ENCODE measurements around the gene WTAP.
"Not testable (repeated sequence)": the region's sequence is repeated elsewhere in the genome, so short reads cannot be mapped to it uniquely, and the experiment has no call there.

The WTAP gene

DNA sequence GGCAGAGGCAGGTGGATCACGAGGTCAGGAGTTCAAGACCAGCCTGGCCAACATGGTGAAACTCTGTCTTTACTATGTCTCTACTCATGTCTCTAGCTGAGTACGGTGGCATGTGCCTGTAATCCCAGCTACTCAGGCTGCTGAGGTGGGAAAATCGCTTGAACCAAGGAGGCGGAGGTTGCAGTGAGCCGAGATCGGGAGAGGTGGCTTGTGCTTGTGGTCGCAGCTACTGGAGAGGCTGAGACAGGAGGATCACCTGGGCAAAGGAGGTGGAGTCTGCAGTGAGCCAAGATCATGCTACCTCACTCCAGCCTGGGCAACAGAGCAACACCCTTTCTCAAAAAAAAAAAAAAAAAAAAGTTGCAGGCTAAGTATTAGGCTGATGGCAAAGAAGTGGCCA, 8.0 kb upstream of the WTAP start:
- Histone ChIP-seq H3K9ac (ENCODE audit: low read depth, low read length) (no peak overlapping the region), H3K9me3 (ENCODE audit: insufficient read depth, low read depth, low read length) (no peaks in the 10 kb centered on the region), H3K36me3 (ENCODE audit: insufficient read depth, low read length) (0 out of 2 replicates have a peak, but pooled peaks cover 5% of the 10 kb centered on the region), H3K27ac (ENCODE audit: low read depth, low read length) (no peak overlapping the region), H3K4me3 (ENCODE audit: low read length) (no peak overlapping the region), H3K4me1 (ENCODE audit: insufficient read depth, low read length) (no peaks in the 10 kb centered on the region), H3K27me3 (ENCODE audit: insufficient read depth, low read length) (no peaks in the 10 kb centered on the region)
- WGBS: 97% methylated on average over 7 of the region's 7 CpGs

DNA sequence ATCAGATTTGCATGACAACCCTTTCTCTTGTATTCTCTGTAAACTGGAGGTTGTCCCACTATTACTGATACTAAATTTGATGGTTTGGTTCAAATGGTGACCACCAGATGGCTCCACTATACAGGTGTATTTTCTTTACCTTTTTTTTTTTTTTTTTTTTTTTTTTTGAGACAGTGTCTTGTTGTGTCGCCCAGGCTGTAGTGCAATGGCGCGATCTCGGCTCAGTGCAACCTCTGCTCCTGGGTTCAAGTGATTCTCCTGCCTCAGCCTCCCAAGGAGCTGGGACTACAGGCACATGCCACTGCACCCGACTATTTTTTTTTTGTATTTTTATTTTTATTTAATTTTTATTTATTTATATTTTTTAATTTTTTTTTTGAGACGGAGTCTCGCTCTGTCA, 6.6 kb upstream of the WTAP start:
- 0 out of 2 replicates have a peak, but pooled peaks cover 5% of the 10 kb centered on the region for H3K36me3 ChIP-seq (ENCODE audit: insufficient read depth, low read length)
- no peaks in the 10 kb centered on the region for H3K9me3 ChIP-seq (ENCODE audit: insufficient read depth, low read depth, low read length)
- WGBS: 89% methylated on average over 6 of the region's 7 CpGs
- H3K9ac ChIP-seq (ENCODE audit: low read depth, low read length): no peak overlapping the region
- H3K4me3 ChIP-seq (ENCODE audit: low read length): no peak overlapping the region
- no peak overlapping the region for H3K27ac ChIP-seq (ENCODE audit: low read depth, low read length)
- H3K4me1 ChIP-seq (ENCODE audit: insufficient read depth, low read length): no peaks in the 10 kb centered on the region
- no peaks in the 10 kb centered on the region for H3K27me3 ChIP-seq (ENCODE audit: insufficient read depth, low read length)

DNA sequence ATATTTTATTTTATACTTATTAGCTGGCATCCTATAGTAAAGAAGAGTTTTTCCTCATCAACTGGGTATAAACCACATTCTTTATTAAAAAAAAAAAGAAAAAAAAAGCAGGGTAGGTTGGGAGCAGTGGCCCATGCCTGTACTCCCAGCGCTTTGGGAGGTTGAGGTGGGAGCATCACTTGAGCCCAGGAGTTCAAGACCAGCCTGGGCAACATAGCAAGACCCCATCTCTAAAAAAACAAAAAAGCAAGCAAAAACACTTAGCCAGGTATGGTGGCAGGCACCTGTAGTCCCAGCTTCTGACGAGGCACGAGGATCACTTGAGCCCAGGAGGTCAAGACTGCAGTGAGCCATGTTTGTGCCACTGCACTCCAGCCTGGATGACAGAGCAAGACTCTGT, 5.3 kb upstream of the WTAP start:
- H3K4me1 ChIP-seq (ENCODE audit: insufficient read depth, low read length); H3K9me3 ChIP-seq (ENCODE audit: insufficient read depth, low read depth, low read length); H3K36me3 ChIP-seq (ENCODE audit: insufficient read depth, low read length); H3K27me3 ChIP-seq (ENCODE audit: insufficient read depth, low read length); H3K4me3 ChIP-seq (ENCODE audit: low read length); H3K9ac ChIP-seq (ENCODE audit: low read depth, low read length); H3K27ac ChIP-seq (ENCODE audit: low read depth, low read length): not testable (repeated sequence)
- 97% methylated on average over 3 of the region's 3 CpGs for WGBS

DNA sequence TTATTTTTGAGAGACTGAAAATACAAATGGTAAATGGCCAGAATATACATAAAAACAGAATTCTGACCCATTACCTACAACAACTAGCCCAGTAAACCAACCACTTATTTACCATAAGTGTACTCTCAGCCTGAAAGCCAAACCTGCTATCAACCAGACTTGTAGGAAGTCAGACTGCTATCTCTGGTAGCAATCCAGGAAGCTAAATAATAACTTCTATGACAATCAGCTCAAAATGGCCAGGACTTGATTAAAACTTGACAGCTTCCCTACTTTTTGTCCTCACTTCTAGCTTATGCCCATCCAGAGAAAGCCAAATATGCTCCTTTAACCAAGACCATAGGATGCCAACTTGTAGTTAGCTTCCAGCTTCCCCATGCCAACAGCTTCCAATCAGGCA, 4.7 kb upstream of the WTAP start:
- Histone ChIP-seq H3K4me1 (ENCODE audit: insufficient read depth, low read length) (no peaks in the 10 kb centered on the region), H3K36me3 (ENCODE audit: insufficient read depth, low read length) (0 out of 2 replicates have a peak, but pooled peaks cover 5% of the 10 kb centered on the region), H3K4me3 (ENCODE audit: low read length) (no peak overlapping the region), H3K9ac (ENCODE audit: low read depth, low read length) (no peak overlapping the region), H3K9me3 (ENCODE audit: insufficient read depth, low read depth, low read length) (no peaks in the 10 kb centered on the region), H3K27me3 (ENCODE audit: insufficient read depth, low read length) (no peaks in the 10 kb centered on the region), H3K27ac (ENCODE audit: low read depth, low read length) (no peak overlapping the region)

DNA sequence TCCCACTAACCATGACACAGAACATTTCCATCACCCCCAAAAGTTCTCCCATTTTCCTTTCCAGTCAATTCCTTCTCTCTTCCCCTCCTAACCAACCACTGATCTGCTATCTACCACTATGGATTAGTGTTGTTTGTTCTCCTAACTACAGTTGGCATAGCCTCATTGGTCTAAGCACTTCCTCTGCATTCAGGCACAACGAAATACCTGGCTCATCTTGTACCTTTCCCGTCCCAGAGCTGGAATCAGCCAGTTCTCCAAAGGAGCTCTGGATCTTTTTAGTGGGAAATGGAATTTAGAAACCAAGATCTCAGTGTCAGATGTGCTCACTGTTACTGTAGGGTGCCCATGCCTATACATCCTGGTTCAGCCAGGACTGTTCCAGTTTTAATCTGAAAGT, 4.0 kb upstream of the WTAP start:
- H3K9ac ChIP-seq (ENCODE audit: low read depth, low read length): no peak overlapping the region
- 0 out of 2 replicates have a peak, but pooled peaks cover 5% of the 10 kb centered on the region for H3K36me3 ChIP-seq (ENCODE audit: insufficient read depth, low read length)
- no peaks in the 10 kb centered on the region for H3K27me3 ChIP-seq (ENCODE audit: insufficient read depth, low read length)
- WGBS: 90% methylated on average over 2 of the region's 2 CpGs
- no peaks in the 10 kb centered on the region for H3K9me3 ChIP-seq (ENCODE audit: insufficient read depth, low read depth, low read length)
- no peak overlapping the region for H3K27ac ChIP-seq (ENCODE audit: low read depth, low read length)
- no peak overlapping the region for H3K4me3 ChIP-seq (ENCODE audit: low read length)
- no peaks in the 10 kb centered on the region for H3K4me1 ChIP-seq (ENCODE audit: insufficient read depth, low read length)

DNA sequence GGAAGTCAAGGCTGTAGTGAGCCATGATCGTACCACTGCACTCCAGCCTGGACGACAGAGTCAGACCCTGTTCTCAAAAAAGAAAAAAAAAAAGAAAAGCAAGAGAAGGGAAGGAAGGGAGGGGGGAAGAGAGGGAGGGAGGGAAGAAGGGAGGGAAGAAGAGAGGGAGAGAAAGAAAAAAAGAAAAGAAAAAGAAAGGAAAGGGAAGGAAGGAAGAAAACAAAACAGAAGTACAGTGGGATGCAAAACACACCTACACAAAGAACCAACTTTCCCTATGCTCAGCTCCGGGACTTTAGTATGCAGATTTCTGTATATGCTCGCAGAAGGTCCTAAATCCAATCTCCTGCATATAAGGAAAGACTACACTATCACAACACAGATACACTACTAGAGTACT, 2.5 kb upstream of the WTAP start:
- no peak overlapping the region for H3K9ac ChIP-seq (ENCODE audit: low read depth, low read length)
- WGBS: 89% methylated on average over 4 of the region's 4 CpGs
- no peak overlapping the region for H3K27ac ChIP-seq (ENCODE audit: low read depth, low read length)
- H3K4me3 ChIP-seq (ENCODE audit: low read length): no peak overlapping the region
- no peaks in the 10 kb centered on the region for H3K9me3 ChIP-seq (ENCODE audit: insufficient read depth, low read depth, low read length)
- H3K36me3 ChIP-seq (ENCODE audit: insufficient read depth, low read length): 0 out of 2 replicates have a peak, but pooled peaks cover 5% of the 10 kb centered on the region
- H3K4me1 ChIP-seq (ENCODE audit: insufficient read depth, low read length): peaks cover 7% of the 10 kb centered on the region
- no peaks in the 10 kb centered on the region for H3K27me3 ChIP-seq (ENCODE audit: insufficient read depth, low read length)

DNA sequence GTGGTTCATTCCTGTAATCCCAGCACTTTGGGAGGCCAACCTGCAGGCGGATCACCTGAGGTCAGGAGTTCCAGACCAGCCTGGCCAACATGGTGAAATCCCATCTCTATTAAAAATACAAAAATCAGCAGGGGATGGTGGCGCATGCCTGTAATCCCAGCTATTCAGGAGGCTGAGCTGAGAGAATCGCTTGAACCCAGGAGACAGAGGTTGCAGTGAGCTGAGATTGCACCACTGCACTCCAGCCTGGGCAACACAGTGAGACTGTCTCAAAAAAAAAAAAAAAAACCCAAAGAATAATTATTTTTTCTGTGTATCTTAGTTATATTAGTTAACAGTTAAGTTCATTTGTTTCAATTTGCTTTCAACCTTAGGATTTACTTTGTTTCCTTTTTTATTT, 2.1 kb upstream of the WTAP start:
- not testable (repeated sequence) for H3K9ac ChIP-seq (ENCODE audit: low read depth, low read length); H3K27me3 ChIP-seq (ENCODE audit: insufficient read depth, low read length); H3K36me3 ChIP-seq (ENCODE audit: insufficient read depth, low read length); H3K27ac ChIP-seq (ENCODE audit: low read depth, low read length); H3K9me3 ChIP-seq (ENCODE audit: insufficient read depth, low read depth, low read length)
- WGBS: 97% methylated on average over 3 of the region's 3 CpGs
- Histone ChIP-seq H3K4me1 (ENCODE audit: insufficient read depth, low read length) (peaks cover 11% of the 10 kb centered on the region), H3K4me3 (ENCODE audit: low read length) (peak overlapping the region; percentile 92; the same call in 1 of the 2 replicates)

DNA sequence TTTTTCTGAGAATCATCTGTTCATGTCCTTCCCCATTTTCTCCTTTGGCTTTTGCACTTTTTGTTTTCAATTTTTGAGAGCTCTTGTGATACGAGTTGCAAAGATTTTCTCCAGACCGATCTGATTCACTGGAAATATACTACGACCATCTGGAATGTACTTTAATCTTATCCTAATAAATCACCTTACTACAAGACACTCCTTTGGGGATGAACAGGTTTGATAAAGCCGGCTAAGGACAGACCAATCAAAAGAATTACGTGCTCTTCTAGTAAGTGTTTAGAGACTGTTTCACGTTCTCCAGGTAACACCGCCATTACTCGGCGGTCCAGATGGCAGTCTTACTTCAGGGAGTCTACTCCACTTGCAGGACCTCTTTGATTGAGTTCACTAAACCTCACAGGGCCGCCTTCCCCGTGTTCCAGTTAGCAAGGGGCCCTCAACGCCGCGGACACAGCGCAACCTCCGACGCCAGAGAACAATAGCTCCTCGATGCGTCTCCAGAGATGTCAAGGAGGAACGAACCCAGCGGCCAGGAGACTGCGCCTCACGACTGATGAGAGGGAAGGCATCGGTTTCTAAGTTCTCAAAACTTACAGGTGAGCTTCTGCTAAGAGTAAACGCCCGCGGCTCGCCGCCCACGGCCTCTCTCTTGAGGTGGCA, 920 bp upstream of the WTAP start:
- Histone ChIP-seq H3K9me3 (ENCODE audit: insufficient read depth, low read depth, low read length) (no peaks in the 10 kb centered on the region), H3K9ac (ENCODE audit: low read depth, low read length) (peak overlapping the region; percentile 100), H3K36me3 (ENCODE audit: insufficient read depth, low read length) (peaks cover 11% of the 10 kb centered on the region; the same call in 1 of the 2 replicates), H3K4me1 (ENCODE audit: insufficient read depth, low read length) (peaks cover 15% of the 10 kb centered on the region), H3K27me3 (ENCODE audit: insufficient read depth, low read length) (no peaks in the 10 kb centered on the region), H3K4me3 (ENCODE audit: low read length) (peak overlapping the region; percentile 92), H3K27ac (ENCODE audit: low read depth, low read length) (peak overlapping the region; percentile 100)
- WGBS: 1% methylated on average over 30 of the region's 30 CpGs

DNA sequence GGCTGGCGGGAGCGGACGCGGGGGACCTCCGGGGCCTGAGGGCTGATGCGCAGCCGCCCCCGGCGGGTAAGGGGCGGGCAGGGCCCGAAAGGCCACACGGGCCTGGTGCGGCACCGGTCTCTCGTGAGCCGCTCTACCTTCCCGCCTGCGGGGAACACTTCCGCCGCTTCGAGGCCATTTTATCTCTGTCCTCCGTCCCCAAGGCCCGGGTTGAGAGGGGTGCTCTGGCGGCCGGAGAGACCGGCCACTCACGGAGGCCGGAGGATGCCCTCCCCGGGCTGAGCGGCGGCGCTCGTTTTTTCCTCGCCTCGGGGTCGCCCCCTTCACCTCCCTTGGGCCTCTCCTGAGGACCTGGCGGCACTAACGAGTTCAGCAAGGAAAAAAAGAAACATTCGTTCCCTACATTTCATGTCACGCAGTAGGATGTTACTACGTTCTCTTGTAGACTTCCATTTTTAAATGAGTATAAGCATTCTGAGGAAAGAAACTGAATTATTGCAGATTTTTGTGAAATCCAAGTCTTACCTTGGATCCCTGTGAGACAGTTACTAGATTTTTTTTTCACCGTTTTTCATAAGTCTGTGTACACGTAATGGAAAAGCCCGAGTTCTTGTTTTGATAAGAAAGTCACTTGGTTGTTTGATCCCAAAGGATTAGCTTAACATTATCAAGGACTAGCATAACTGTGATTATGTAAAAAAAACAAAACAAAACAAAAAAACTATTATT, 575 bp downstream of the WTAP start:
- Histone ChIP-seq H3K4me1 (ENCODE audit: insufficient read depth, low read length) (peaks cover 20% of the 10 kb centered on the region), H3K27ac (ENCODE audit: low read depth, low read length) (peak overlapping the region; percentile 100), H3K9ac (ENCODE audit: low read depth, low read length) (peak overlapping the region; percentile 98), H3K36me3 (ENCODE audit: insufficient read depth, low read length) (peaks cover 18% of the 10 kb centered on the region; the same call in 1 of the 2 replicates), H3K4me3 (ENCODE audit: low read length) (peak overlapping the region; percentile 92), H3K27me3 (ENCODE audit: insufficient read depth, low read length) (no peaks in the 10 kb centered on the region), H3K9me3 (ENCODE audit: insufficient read depth, low read depth, low read length) (no peaks in the 10 kb centered on the region)
- WGBS: under 1% methylated on average over 43 of the region's 44 CpGs

DNA sequence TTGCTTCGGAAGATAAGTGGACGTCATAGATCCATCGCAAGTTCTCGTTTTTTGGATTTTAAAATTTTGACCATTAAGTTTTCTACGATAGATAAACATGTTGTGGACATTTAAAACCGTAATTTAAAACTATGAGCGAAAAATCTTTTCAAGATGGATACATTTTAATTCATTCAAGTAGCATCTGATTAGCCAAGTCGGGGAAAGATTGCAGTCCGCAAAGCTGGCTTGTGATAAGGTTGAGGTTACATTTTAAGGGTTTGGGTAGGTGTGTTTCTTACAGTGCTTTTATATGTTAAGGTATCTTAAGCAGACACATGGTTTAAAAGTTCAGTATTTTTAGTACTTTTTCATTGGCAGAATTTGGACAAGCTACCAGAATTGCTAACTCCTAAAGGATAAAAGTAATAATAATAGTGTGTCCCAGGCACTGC, 1.2 kb downstream of the WTAP start:
- Histone ChIP-seq H3K36me3 (ENCODE audit: insufficient read depth, low read length) (peaks cover 14% of the 10 kb centered on the region; the same call in 1 of the 2 replicates), H3K4me1 (ENCODE audit: insufficient read depth, low read length) (peaks cover 20% of the 10 kb centered on the region), H3K9me3 (ENCODE audit: insufficient read depth, low read depth, low read length) (no peaks in the 10 kb centered on the region), H3K4me3 (ENCODE audit: low read length) (peak overlapping the region; percentile 92), H3K27ac (ENCODE audit: low read depth, low read length) (no peak overlapping the region), H3K9ac (ENCODE audit: low read depth, low read length) (peak overlapping the region; percentile 98), H3K27me3 (ENCODE audit: insufficient read depth, low read length) (no peaks in the 10 kb centered on the region)
- 2% methylated on average over 9 of the region's 9 CpGs for WGBS

DNA sequence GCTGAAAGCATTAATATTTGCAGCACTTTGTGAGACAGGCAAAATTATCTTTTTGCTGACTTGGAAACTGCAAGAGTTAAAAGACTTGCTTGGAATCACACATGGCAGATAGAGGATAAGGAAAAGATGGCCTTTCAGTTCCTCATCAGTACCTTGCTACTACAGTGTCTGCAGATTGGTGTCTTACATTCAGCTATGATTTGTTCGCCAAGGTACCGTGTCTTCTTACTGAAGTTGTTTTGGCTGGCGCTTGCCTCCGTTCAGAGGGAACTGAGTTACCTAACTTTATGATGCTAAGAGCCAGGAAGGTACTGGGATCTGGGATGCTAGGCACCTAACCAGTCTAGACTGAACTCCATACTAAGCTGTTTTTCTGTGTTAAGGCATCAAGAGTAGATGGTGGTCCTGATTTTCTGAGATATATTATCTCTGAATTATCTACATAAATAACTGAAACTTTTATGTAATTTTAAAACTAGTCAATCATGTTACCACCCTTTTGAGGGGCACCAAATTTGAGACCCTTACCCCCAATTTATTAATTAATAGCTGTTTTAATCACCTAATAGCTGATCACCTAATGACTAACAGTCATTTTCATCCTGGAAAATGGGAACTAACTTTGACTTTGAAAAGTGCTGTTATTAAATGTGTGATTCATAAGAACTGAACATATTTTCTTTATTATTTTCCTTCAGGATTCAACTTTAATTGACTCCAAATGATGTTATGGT, 2.5 kb downstream of the WTAP start:
- Histone ChIP-seq H3K36me3 (ENCODE audit: insufficient read depth, low read length) (peaks cover 13% of the 10 kb centered on the region; the same call in 1 of the 2 replicates), H3K27me3 (ENCODE audit: insufficient read depth, low read length) (no peaks in the 10 kb centered on the region), H3K9me3 (ENCODE audit: insufficient read depth, low read depth, low read length) (no peaks in the 10 kb centered on the region), H3K4me1 (ENCODE audit: insufficient read depth, low read length) (peaks cover 20% of the 10 kb centered on the region), H3K4me3 (ENCODE audit: low read length) (peak overlapping the region; percentile 92), H3K9ac (ENCODE audit: low read depth, low read length) (peak overlapping the region; percentile 13; the same call in 1 of the 2 replicates), H3K27ac (ENCODE audit: low read depth, low read length) (no peak overlapping the region)
- WGBS: 54% methylated on average over 4 of the region's 4 CpGs
